A673 (cell line): ENCODE results near the gene NR6A1.

Experiments used
- CTCF ChIP-seq: fragments of 300-800, 200-600 bp; sonication (generic); conservative IDR thresholded peaks from 2 replicates; pipeline ENCODE4 v1.5.1; 2017; ENCODE audit warnings: low read depth, mild to moderate bottlenecking, antibody characterized with exemption, low read length, moderate library complexity, mixed read lengths
- EZH2 ChIP-seq: fragments of 200-600 bp; sonication (generic); IDR thresholded peaks from 2 replicates; pipeline ENCODE4 v1.6.1; 2017; ENCODE audit warnings: borderline replicate concordance, low read depth, mild to moderate bottlenecking, mixed read lengths, antibody characterized with exemption, low read length; ENCODE audit not compliant: poor library complexity, severe bottlenecking

GRCh38 chr9:124590889-124591641, 180.0 kb downstream of the NR6A1 start:
- no peak for TF ChIP-seq CTCF
- no peak for TF ChIP-seq EZH2
